Vagina (tissue), 2 donors: ENCODE measurements around the gene JAK1.

Experiments used
- POLR2A ChIP-seq, 2 donors: fragments of 450-650 bp; IDR thresholded peaks; one replicate each; pipeline ENCODE4 v1.6.1; 2017; ENCODE audit warnings: antibody characterized with exemption in 2 of 2, mild to moderate bottlenecking in 2 of 2, moderate library complexity in 2 of 2
- TF ChIP-seq, protein P1 (sequence below), 3 experiments: fragments of 450-650 bp in 2 of 3; fragments of 200-600 bp in 1 of 3; sonication (generic) in 1 of 3; IDR thresholded peaks; one replicate each; pipeline ENCODE4 v1.5.1; 2017 to 2019; ENCODE audit warnings: antibody characterized with exemption in 3 of 3, mild to moderate bottlenecking in 2 of 3, moderate library complexity in 2 of 3

DNA sequence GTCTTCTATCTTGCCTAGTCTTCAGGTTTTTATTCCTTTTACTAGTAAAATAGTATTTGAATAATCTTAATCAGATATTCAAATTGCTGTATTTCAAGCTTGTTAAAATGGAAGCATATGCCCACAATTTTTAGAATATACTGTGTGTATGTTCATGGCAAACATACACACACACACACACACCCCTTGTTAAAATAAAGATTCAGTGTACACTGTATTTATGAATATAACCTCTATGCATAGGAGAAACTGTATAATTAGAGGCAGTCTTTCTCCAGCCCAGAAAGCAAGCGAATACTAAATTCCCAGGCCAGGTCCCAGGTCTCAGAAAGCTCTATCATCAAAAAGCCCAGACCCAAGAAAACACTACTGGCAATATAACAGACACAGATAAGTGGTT lies 57.8 kb downstream of the JAK1 start:
- TF ChIP-seq, protein P1, sequence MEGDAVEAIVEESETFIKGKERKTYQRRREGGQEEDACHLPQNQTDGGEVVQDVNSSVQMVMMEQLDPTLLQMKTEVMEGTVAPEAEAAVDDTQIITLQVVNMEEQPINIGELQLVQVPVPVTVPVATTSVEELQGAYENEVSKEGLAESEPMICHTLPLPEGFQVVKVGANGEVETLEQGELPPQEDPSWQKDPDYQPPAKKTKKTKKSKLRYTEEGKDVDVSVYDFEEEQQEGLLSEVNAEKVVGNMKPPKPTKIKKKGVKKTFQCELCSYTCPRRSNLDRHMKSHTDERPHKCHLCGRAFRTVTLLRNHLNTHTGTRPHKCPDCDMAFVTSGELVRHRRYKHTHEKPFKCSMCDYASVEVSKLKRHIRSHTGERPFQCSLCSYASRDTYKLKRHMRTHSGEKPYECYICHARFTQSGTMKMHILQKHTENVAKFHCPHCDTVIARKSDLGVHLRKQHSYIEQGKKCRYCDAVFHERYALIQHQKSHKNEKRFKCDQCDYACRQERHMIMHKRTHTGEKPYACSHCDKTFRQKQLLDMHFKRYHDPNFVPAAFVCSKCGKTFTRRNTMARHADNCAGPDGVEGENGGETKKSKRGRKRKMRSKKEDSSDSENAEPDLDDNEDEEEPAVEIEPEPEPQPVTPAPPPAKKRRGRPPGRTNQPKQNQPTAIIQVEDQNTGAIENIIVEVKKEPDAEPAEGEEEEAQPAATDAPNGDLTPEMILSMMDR (IDR thresholded peaks at IDR 0.05): no peak
- TF ChIP-seq POLR2A (IDR thresholded peaks at IDR 0.05): no peak
